HG03521 (cell line): Measurements from ENCODE around the gene DUS1L.
"Not testable (repeated sequence)": the region's sequence is repeated elsewhere in the genome, so short reads cannot be mapped to it uniquely, and the experiment has no call there.

Source experiments
- ATAC-seq: cut with Tn5 transposase; IDR thresholded peaks from one replicate; pipeline ENCODE4 v1.9.1; 2021; ENCODE audit warnings: mild to moderate bottlenecking, moderate library complexity; ENCODE audit not compliant: unreplicated experiment

The DUS1L gene

GRCh38 chr17:82046903-82047302 is 18.7 kb downstream of the DUS1L start:
- ATAC-seq = no peak

GRCh38 chr17:82045936-82046484 is 19.6 kb downstream of the DUS1L start:
- ATAC-seq = no peak

GRCh38 chr17:82043507-82043906 is 22.1 kb downstream of the DUS1L start:
- no peak for ATAC-seq

- no peak for ATAC-seq
Measured at GRCh38 chr17:82042649-82043048, 23.0 kb downstream of the DUS1L start.

GRCh38 chr17:82041144-82041814 is 24.3 kb downstream of the DUS1L start:
- no peak for ATAC-seq

- no peak for ATAC-seq
Measured at GRCh38 chr17:82039695-82040299, 25.8 kb downstream of the DUS1L start.

GRCh38 chr17:82038796-82039409 is 26.7 kb downstream of the DUS1L start:
- ATAC-seq = not testable (repeated sequence)

- ATAC-seq = no peak
Measured at GRCh38 chr17:82037889-82038195, 27.8 kb downstream of the DUS1L start.

- peak; percentile 89 for ATAC-seq
Measured at GRCh38 chr17:82037092-82037888, 28.3 kb downstream of the DUS1L start, which contains the start of gene DCXR. Gene DCXR (minus strand): TSS chr17:82037697. CDS start chr17:82037682, 15 bp downstream.

- ATAC-seq = peak; percentile 2
Measured at GRCh38 chr17:82036634-82037091, 28.9 kb downstream of the DUS1L start.

GRCh38 chr17:82035956-82036633 is 29.5 kb downstream of the DUS1L start:
- ATAC-seq = no peak

GRCh38 chr17:82035488-82035887 is 30.1 kb downstream of the DUS1L start:
- no peak for ATAC-seq

GRCh38 chr17:82034371-82035011 is 31.1 kb downstream of the DUS1L start:
- no peak for ATAC-seq

- ATAC-seq = no peak
Measured at GRCh38 chr17:82033359-82034085, 32.1 kb downstream of the DUS1L start.

GRCh38 chr17:82031885-82032627 is 33.5 kb downstream of the DUS1L start:
- ATAC-seq = no peak

GRCh38 chr17:82031303-82031884 is 34.2 kb downstream of the DUS1L start, which contains the start of gene RAC3:
Gene RAC3 (plus strand): TSS chr17:82031678. CDS start chr17:82031762, 84 bp downstream.
- ATAC-seq = no peak

GRCh38 chr17:82030470-82031302 is 34.9 kb downstream of the DUS1L start:
- no peak for ATAC-seq
